ENCODE results near the gene SERF1A.
"Not testable (repeated sequence)": the region's sequence is repeated elsewhere in the genome, so short reads cannot be mapped to it uniquely, and the experiment has no call there.

The SERF1A gene

DNA sequence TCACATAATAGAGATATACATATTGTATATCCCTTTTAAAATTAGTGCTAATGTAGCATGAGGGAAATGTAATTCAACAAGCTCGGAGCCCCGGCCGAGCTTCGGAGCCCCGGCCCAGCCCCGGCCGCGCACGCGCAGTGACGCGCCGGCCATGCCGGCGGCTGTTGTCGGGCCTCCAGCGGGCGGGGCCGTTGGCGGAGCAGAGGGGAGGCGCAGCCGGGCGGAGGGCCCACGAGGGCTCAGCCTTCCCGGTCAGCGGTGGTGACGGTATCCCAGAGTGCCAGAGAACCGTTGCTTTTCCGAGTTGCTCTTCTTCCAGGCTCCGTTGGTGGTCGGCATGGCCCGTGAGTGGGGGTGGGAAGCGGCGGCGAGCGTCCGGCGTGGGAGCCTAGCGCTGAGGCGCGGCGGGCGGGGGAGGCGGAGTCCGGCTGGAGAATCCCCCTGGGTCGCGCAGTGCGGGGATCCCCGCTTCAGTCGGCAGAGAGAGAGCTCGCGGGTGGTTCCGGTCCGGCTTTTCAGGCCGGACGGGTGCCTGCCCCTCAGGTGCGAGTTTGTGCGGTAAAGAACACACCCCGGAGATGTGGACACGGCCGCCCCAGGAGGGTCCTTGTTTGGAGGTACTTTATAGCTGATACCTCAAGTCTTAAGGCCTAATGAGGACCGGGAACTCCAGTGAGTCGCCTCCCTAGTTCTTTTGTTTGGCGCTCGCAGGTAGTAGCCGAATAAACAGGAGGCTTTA, at the start of gene SERF1A:
Gene SERF1A (plus strand): TSS at position 137 of the 739 bp plus-strand sequence. CDS start 201 bp downstream, at position 338.
- not testable (repeated sequence) for DNase-seq (ENCODE audit: low read depth)

DNA sequence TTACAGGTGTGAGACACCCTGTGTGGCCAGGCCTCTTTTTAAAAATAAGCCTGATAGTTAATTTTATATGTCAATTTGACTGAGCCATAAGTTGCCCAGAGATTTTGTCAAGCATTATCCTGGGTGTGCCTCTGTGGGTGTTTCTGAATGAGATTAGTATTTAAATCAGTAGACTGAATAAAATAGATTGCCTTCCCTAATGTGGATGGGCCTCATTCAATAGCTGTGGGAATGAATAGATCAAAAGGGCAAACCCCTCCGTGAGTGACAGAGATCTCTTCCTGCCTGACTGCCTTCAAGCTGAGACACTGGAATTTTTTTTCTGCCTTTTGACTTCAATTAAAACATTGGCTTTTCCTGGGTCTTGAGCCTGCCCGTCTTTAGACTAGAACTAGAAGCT, 33.7 kb upstream of the SERF1A start:
- DNase-seq (ENCODE audit: low read depth): not testable (repeated sequence)

DNA sequence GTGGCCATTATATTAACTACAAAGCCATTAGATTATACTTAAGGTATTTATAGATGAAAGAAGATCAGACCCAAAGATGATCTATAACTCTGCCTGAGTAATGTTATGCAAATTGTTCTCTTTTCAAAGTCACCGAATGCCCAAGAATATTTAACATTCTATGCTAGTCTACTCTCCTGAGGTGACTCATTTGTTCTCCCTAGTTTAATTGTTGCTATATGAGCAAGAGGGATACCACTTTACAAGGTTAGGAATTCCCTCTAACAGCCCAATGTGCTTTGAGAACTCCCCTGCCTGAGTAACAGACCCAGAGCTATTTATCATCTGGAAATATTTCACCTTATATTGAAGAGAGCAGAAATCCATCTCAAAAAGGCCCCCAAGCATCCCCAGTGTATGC, 29.8 kb upstream of the SERF1A start:
- not testable (repeated sequence) for DNase-seq (ENCODE audit: low read depth)

DNA sequence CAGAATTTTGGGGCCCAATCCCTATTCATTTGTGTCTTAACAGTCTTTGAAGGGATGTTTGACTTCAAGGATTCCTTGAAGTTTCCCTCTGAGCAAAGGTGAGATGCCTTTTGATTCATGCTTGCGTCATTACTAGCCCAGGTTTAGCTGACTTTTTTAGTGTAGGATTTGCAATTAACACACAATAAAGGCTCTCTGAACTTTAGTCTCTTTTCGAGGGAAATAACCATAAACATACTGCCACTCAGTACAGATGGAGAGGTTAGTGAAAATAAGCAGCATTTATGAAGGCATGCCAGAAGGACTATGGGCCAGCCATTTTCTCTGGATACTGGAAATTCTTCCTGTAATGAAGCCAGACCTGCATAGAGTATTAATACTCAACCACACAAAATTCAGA, 4.4 kb upstream of the SERF1A start:
- not testable (repeated sequence) for DNase-seq (ENCODE audit: low read depth)

DNA sequence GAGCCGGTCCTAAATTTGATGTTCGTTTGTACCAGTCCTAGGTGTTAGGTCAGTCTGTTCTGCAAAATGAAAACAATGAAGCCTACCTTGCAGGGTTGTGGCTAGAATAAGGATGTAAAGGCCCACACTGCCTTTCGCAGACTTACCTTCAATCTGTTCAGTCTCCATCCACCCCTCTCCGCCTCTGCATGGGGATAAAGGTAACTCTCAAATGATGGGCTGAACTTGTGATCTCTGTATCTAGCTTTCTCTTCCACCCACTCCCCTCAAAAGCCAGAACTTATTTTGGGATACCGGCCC, 753 bp downstream of the SERF1A start:
- not testable (repeated sequence) for DNase-seq (ENCODE audit: low read depth)

DNA sequence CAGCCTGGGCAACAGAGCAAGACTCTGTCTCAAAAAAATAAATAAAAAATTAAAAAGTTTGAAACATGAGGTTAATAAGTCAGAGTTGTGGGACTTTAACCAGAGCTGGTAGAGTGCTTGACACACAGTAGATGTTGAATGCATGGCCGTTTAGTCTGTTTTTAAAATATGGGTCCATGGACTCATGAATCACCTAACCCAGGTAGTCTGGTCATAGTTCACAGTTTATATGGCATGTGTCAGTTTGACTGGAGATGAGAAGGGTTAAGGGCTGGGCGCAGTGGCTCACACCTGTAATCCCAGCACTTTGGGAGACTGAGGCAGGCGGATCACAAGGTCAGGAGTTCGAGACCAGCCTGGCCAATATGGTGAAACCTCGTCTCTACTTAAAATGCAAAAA, 6.2 kb downstream of the SERF1A start:
- not testable (repeated sequence) for DNase-seq (ENCODE audit: low read depth)

DNA sequence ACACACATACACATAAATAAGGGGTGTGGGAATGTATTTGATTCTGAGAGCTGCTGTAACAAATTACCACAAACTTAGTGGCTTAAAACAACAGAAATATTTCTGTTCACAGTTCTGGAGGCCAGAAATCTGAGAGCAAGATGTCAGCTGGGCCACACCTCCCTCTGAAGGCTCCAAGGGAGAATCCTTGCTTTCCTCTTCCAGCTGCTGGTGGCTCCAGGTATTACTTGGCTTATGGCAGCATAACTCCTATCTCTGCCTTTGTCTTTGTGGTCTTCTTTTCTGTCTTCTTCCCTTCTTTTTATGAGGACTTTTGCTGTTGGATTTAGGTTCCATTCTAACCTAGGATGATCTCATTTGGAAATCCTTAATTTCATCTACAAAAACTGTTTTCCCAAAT, 16.4 kb downstream of the SERF1A start:
- DNase-seq (ENCODE audit: low read depth): not testable (repeated sequence)

DNA sequence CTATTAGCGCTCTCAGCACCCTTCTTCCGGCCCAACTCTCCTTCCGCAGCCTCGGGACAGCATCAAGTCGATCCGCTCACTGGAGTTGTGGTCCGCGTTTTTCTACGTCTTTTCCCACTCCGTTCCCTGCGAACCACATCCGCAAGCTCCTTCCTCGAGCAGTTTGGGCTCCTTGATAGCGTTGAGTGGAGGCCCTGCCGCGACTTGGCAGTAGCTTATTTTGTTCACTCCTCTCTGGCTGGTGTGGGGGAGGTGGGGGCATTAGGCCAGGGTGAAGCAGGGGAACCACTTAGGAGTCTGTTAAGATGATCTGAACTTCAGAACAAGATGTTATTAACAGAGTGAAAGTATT, 24.7 kb downstream of the SERF1A start:
- DNase-seq (ENCODE audit: low read depth): not testable (repeated sequence)

DNA sequence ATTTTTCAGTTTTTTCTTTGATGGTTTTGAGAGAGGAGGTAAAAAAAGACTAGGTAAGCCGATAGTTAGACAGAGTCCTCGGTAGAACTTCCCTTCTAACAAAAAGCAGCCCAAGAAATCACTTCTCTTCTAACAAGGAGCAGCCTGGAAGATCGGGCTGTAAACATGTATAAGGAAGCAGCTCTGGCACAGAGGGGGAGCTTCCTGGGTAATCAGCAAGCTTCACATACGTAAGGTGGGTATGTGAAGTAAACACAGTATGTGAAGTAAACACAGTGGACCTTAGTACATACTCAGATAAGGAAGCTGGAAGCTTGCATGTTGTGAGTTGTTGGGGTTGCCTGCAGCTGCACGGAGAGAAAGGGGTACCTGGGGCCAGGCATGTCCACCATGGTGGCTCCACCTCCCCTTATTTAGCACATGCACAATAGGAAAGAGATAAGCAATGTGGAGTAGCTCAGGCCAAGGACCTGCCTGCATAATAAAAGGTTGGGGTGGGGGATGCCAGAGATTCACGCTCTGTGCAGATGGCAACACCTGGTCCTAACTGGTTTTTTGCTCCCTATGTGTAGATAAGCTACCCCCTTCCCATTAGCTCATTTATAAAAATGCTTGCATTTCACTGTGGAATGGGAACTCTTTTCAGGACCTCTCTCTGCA, 31.4 kb downstream of the SERF1A start:
- not testable (repeated sequence) for DNase-seq (ENCODE audit: low read depth)

DNA sequence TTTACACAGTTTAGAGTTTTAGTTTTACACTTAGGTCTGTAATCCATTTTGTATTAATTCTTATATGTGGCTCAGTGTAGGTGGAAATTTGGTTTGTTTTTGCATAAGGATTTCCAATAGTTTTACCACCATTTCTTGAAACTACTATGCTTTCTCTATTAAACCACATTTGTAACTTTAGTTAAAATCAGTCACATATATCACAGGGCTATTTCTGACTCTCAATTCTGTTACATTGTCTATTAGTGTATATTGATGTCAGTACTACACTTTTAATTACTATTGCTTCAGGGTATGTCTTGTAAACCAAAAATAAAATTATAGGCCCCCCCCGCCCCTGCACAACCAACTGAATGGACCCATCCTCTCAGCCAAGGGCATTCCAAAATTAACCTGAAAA, 32.1 kb downstream of the SERF1A start:
- not testable (repeated sequence) for DNase-seq (ENCODE audit: low read depth)

DNA sequence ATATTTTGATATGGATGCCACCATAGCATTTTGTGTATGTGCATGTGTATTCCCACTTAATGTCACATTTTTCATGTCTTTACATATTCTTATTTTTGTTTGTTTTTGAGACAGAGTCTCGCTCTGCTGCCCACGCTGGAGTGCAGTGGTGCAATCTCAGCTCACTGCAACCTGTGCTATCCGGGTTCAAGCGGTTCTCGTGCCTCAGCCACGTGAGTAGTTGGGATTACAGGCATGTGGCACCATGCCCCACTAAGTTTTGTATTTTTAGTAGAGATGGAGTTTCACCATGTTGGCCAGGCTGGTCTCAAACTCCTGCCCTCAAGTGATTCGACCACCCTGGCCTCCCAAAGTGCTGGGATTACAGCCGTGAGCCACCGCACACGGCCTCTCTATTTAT, 52.6 kb downstream of the SERF1A start:
- not testable (repeated sequence) for DNase-seq (ENCODE audit: low read depth)
